MM.1S (cell line): ENCODE measurements around the gene PGRMC2.

Experiments
- DNase-seq: peaks from one replicate; pipeline ENCODE4 v3.0.0-alpha.2; 2015
- H2AFZ ChIP-seq: fragments of 300-600 bp; sonication (generic); 2 replicates; pipeline ENCODE4 v1.6.0; 2016; ENCODE audit warnings: antibody characterized with exemption, low read length
- H3F3A ChIP-seq: fragments of 300-600 bp; sonication (generic); 2 replicates; pipeline ENCODE4 v1.6.1; 2016; ENCODE audit warnings: mild to moderate bottlenecking, antibody characterized with exemption, low read length, moderate library complexity, mixed read lengths; ENCODE audit not compliant: insufficient read depth
- H3K27ac ChIP-seq: fragments of 300-600 bp; sonication (generic); 2 replicates; pipeline ENCODE4 v1.5.1; 2016; ENCODE audit warnings: mild to moderate bottlenecking, low read length
- H3K27me3 ChIP-seq: fragments of 300-600 bp; sonication (generic); replicated peaks from 2 replicates; pipeline ENCODE4 v1.6.0; 2016; ENCODE audit warnings: low read length; ENCODE audit not compliant: insufficient read depth
- H3K36me3 ChIP-seq: fragments of 300-600 bp; sonication (generic); replicated peaks from 2 replicates; pipeline ENCODE4 v1.6.1; 2016; ENCODE audit warnings: mild to moderate bottlenecking, low read length, mixed read lengths; ENCODE audit not compliant: insufficient read depth
- H3K4me1 ChIP-seq: fragments of 300-600 bp; sonication (generic); 2 replicates; pipeline ENCODE4 v1.6.1; 2016; ENCODE audit warnings: low read length, mixed read lengths
- H3K4me2 ChIP-seq: fragments of 300-600 bp; sonication (generic); 2 replicates; pipeline ENCODE4 v1.6.0; 2016; ENCODE audit warnings: low read depth, low read length
- H3K4me3 ChIP-seq: fragments of 300-600 bp; sonication (generic); 2 replicates; pipeline ENCODE4 v1.5.1; 2016; ENCODE audit warnings: low read length, mixed read lengths
- H3K79me2 ChIP-seq: fragments of 300-600 bp; sonication (generic); 2 replicates; pipeline ENCODE4 v1.6.1; 2016; ENCODE audit warnings: mixed run types, low read length, mixed read lengths
- H3K9ac ChIP-seq: fragments of 300-600 bp; sonication (generic); 2 replicates; pipeline ENCODE4 v1.6.1; 2016; ENCODE audit warnings: low read length, mixed read lengths
- H3K9me2 ChIP-seq: fragments of 300-600 bp; sonication (generic); replicated peaks from 2 replicates; pipeline ENCODE4 v1.6.1; 2016; ENCODE audit warnings: mild to moderate bottlenecking, low read length, mixed read lengths; ENCODE audit not compliant: insufficient read depth
- H3K9me3 ChIP-seq: fragments of 300-600 bp; sonication (generic); replicated peaks from 2 replicates; pipeline ENCODE4 v1.6.1; 2016; ENCODE audit warnings: mild to moderate bottlenecking, low read length, mixed read lengths; ENCODE audit not compliant: insufficient read depth
- H4K20me1 ChIP-seq: fragments of 300-600 bp; sonication (generic); 2 replicates; pipeline ENCODE4 v1.6.1; 2016; ENCODE audit warnings: mild to moderate bottlenecking, low read length, moderate library complexity, mixed read lengths; ENCODE audit not compliant: insufficient read depth
- CTCF ChIP-seq: fragments of 300-600 bp; sonication (generic); IDR thresholded peaks from 2 replicates; pipeline ENCODE4 v1.5.1; 2016; ENCODE audit warnings: antibody characterized with exemption, low read length, mixed read lengths
- EZH2 ChIP-seq: fragments of 300-600 bp; sonication (generic); optimal IDR thresholded peaks from 2 replicates; pipeline ENCODE3; 2017; ENCODE audit warnings: low read depth, mild to moderate bottlenecking, antibody characterized with exemption, low read length, mixed read lengths
- EZH2phosphoT487 ChIP-seq: fragments of 300-600 bp; sonication (generic); IDR thresholded peaks from 2 replicates; pipeline ENCODE4 v1.6.1; 2018; ENCODE audit warnings: antibody characterized with exemption, low read length

The PGRMC2 gene

GRCh38 chr4:128287871-128288688, 467 bp upstream of the PGRMC2 start:
- peaks cover 5% of the 10 kb centered on the region for H3F3A ChIP-seq
- H3K79me2 ChIP-seq: peaks cover 46% of the 10 kb centered on the region
- H4K20me1 ChIP-seq: no peaks in the 10 kb centered on the region
- no peaks in the 10 kb centered on the region for H3K9me3 ChIP-seq
- peak overlapping the region; percentile 78 for H3K9ac ChIP-seq
- H3K36me3 ChIP-seq: no peaks in the 10 kb centered on the region
- TF ChIP-seq EZH2phosphoT487 (no peak), CTCF (peak; percentile 18; the same call in 1 of the 2 replicates)
- peak overlapping the region; percentile 95 for H2AFZ ChIP-seq
- H3K27me3 ChIP-seq: no peaks in the 10 kb centered on the region
- DNase-seq: peak; percentile 99
- peak overlapping the region; percentile 98 for H3K4me2 ChIP-seq
- peaks cover 10% of the 10 kb centered on the region; the same call in 1 of the 2 replicates for H3K4me1 ChIP-seq
- no peaks in the 10 kb centered on the region for H3K9me2 ChIP-seq
- peak overlapping the region; percentile 90 for H3K27ac ChIP-seq
- peak overlapping the region; percentile 75 for H3K4me3 ChIP-seq

GRCh38 chr4:128286474-128287058, 1.0 kb downstream of the PGRMC2 start:
- H3K4me1 ChIP-seq: peaks cover 10% of the 10 kb centered on the region; the same call in 1 of the 2 replicates
- peak; percentile 59 for DNase-seq
- H3K27me3 ChIP-seq: no peaks in the 10 kb centered on the region
- H3K9me3 ChIP-seq: no peaks in the 10 kb centered on the region
- peak overlapping the region; percentile 75 for H3K4me3 ChIP-seq
- no peaks in the 10 kb centered on the region for H3K36me3 ChIP-seq
- H3K27ac ChIP-seq: peak overlapping the region; percentile 90; the same call in 1 of the 2 replicates
- peaks cover 5% of the 10 kb centered on the region for H3F3A ChIP-seq
- peak overlapping the region; percentile 68 for H3K4me2 ChIP-seq
- H3K9me2 ChIP-seq: no peaks in the 10 kb centered on the region
- H4K20me1 ChIP-seq: no peaks in the 10 kb centered on the region
- TF ChIP-seq EZH2phosphoT487: no peak
- no peak for TF ChIP-seq CTCF
- TF ChIP-seq EZH2: no peak
- peak overlapping the region; percentile 77 for H3K9ac ChIP-seq
- H3K79me2 ChIP-seq: peaks cover 61% of the 10 kb centered on the region
- peak overlapping the region; percentile 30; the same call in 1 of the 2 replicates for H2AFZ ChIP-seq

GRCh38 chr4:128285085-128285997, 2.3 kb downstream of the PGRMC2 start:
- no peak for DNase-seq
- Histone ChIP-seq H4K20me1 (no peaks in the 10 kb centered on the region), H3K4me3 (peak overlapping the region; percentile 75; the same call in 1 of the 2 replicates), H3K9me2 (no peaks in the 10 kb centered on the region), H3K9ac (no peak overlapping the region), H3K27me3 (no peaks in the 10 kb centered on the region), H3K27ac (no peak overlapping the region), H3K4me2 (peak overlapping the region; percentile 68), H3K4me1 (peaks cover 10% of the 10 kb centered on the region; the same call in 1 of the 2 replicates), H2AFZ (no peak overlapping the region), H3K36me3 (no peaks in the 10 kb centered on the region), H3F3A (peaks cover 5% of the 10 kb centered on the region), H3K9me3 (no peaks in the 10 kb centered on the region), H3K79me2 (peaks cover 73% of the 10 kb centered on the region)
- TF ChIP-seq EZH2 (no peak), EZH2phosphoT487 (no peak), CTCF (no peak)
